Measurements from ENCODE around the gene FEZ2.

DNA sequence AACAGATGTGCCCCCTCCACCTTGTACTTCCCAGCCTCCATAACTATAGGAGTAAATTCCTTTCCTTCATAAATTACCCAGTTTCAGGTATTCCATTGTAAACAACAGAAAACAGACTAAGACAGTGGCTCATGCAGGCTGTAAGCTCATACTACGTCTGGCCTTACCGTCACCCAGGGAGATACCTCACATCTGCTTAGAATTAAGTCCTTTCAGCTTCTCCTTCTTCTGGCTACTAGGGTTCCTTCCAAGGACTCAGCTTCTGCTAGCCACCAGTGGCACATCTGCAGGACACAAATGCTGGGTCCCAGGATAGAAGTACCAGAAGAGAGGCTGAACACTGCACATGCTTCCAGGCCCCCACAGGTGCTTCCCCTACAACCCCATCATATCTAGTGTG lies 22.4 kb upstream of the FEZ2 start:
- TF ChIP-seq NFE2L1 (CRISPR knock-in tag; IDR thresholded peaks at IDR 0.05) (no peak), ZNF138 (CRISPR knock-in tag; conservative IDR thresholded peaks at IDR 0.05) (no peak), PRRX2 (CRISPR knock-in tag; IDR thresholded peaks at IDR 0.05) (no peak), NR1H2 (CRISPR knock-in tag; IDR thresholded peaks at IDR 0.05) (no peak), NR2C2 (CRISPR knock-in tag; IDR thresholded peaks at IDR 0.05) (no peak), JUN (CRISPR knock-in tag; IDR thresholded peaks at IDR 0.05) (no peak), NR3C1 (CRISPR knock-in tag; conservative IDR thresholded peaks at IDR 0.05; ENCODE audit: low read depth) (no peak), FOXJ3 (CRISPR knock-in tag; IDR thresholded peaks at IDR 0.05; ENCODE audit: borderline replicate concordance) (no peak), TEAD4 (CRISPR knock-in tag; IDR thresholded peaks at IDR 0.05) (no peak)
- TF ChIP-seq, protein P1, sequence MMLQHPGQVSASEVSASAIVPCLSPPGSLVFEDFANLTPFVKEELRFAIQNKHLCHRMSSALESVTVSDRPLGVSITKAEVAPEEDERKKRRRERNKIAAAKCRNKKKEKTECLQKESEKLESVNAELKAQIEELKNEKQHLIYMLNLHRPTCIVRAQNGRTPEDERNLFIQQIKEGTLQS (CRISPR knock-in tag; conservative IDR thresholded peaks at IDR 0.05): no peak
- TF ChIP-seq, protein P2, sequence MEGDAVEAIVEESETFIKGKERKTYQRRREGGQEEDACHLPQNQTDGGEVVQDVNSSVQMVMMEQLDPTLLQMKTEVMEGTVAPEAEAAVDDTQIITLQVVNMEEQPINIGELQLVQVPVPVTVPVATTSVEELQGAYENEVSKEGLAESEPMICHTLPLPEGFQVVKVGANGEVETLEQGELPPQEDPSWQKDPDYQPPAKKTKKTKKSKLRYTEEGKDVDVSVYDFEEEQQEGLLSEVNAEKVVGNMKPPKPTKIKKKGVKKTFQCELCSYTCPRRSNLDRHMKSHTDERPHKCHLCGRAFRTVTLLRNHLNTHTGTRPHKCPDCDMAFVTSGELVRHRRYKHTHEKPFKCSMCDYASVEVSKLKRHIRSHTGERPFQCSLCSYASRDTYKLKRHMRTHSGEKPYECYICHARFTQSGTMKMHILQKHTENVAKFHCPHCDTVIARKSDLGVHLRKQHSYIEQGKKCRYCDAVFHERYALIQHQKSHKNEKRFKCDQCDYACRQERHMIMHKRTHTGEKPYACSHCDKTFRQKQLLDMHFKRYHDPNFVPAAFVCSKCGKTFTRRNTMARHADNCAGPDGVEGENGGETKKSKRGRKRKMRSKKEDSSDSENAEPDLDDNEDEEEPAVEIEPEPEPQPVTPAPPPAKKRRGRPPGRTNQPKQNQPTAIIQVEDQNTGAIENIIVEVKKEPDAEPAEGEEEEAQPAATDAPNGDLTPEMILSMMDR (IDR thresholded peaks at IDR 0.05): no peak
- TF ChIP-seq, protein P3, sequence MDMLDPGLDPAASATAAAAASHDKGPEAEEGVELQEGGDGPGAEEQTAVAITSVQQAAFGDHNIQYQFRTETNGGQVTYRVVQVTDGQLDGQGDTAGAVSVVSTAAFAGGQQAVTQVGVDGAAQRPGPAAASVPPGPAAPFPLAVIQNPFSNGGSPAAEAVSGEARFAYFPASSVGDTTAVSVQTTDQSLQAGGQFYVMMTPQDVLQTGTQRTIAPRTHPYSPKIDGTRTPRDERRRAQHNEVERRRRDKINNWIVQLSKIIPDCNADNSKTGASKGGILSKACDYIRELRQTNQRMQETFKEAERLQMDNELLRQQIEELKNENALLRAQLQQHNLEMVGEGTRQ (CRISPR knock-in tag; IDR thresholded peaks at IDR 0.05): no peak
- TF ChIP-seq, protein P4, sequence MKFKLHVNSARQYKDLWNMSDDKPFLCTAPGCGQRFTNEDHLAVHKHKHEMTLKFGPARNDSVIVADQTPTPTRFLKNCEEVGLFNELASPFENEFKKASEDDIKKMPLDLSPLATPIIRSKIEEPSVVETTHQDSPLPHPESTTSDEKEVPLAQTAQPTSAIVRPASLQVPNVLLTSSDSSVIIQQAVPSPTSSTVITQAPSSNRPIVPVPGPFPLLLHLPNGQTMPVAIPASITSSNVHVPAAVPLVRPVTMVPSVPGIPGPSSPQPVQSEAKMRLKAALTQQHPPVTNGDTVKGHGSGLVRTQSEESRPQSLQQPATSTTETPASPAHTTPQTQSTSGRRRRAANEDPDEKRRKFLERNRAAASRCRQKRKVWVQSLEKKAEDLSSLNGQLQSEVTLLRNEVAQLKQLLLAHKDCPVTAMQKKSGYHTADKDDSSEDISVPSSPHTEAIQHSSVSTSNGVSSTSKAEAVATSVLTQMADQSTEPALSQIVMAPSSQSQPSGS (CRISPR knock-in tag; IDR thresholded peaks at IDR 0.05; ENCODE audit: borderline replicate concordance, low read depth): no peak
- TF ChIP-seq, protein P5, sequence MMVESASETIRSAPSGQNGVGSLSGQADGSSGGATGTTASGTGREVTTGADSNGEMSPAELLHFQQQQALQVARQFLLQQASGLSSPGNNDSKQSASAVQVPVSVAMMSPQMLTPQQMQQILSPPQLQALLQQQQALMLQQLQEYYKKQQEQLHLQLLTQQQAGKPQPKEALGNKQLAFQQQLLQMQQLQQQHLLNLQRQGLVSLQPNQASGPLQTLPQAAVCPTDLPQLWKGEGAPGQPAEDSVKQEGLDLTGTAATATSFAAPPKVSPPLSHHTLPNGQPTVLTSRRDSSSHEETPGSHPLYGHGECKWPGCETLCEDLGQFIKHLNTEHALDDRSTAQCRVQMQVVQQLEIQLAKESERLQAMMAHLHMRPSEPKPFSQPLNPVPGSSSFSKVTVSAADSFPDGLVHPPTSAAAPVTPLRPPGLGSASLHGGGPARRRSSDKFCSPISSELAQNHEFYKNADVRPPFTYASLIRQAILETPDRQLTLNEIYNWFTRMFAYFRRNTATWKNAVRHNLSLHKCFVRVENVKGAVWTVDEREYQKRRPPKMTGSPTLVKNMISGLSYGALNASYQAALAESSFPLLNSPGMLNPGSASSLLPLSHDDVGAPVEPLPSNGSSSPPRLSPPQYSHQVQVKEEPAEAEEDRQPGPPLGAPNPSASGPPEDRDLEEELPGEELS (CRISPR knock-in tag; IDR thresholded peaks at IDR 0.05): no peak

All from WTC11 (cell line).